Right cardiac atrium (tissue), 5 donors: Measurements from ENCODE around the gene C18orf63. TPM values are rescaled to one million over a fixed set of nuclear protein-coding genes. Genes with fewer than 3 reads are reported as not detected.
A peak's percentile ranks its signal among the peaks of the same experiment; 100 is the strongest.

Experiments
- ATAC-seq, 2 donors: fragments of 200-7000 bp; cut with Tn5 transposase; one replicate each; pipeline versions ENCODE4 v1.8.0 to v1.9.1; 2020; ENCODE audit warnings: moderate library complexity in 2 of 2, mild to moderate bottlenecking in 1 of 2
- DNase-seq, 3 donors: peaks; one replicate each; pipeline ENCODE4 v3.0.0-alpha.2; 2020
- H3K27ac ChIP-seq: one replicate; pipeline ENCODE4 v1.5.1; 2013; ENCODE audit warnings: mild to moderate bottlenecking, low read length, control low read depth, moderate library complexity
- H3K27me3 ChIP-seq: one replicate; pipeline ENCODE4 v1.6.1; 2013; ENCODE audit not compliant: control insufficient read depth, insufficient read depth
- H3K4me1 ChIP-seq: one replicate; pipeline ENCODE4 v1.6.1; 2013; ENCODE audit warnings: low read length; ENCODE audit not compliant: control insufficient read depth, insufficient read depth
- H3K4me3 ChIP-seq: one replicate; pipeline ENCODE4 v1.5.1; 2013; ENCODE audit warnings: low read length, control low read depth
- H3K9me3 ChIP-seq: one replicate; pipeline ENCODE4 v1.6.1; 2013; ENCODE audit warnings: low read length; ENCODE audit not compliant: control insufficient read depth
- WGBS: extraction: QIAGEN DNeasy Blood & Tissue Kit; methylation state at CpG from one replicate; pipeline ENCODE4 v1.1.7; 2013; 5-methylcytosine and 5-hydroxymethylcytosine counted together
- intact Hi-C, 4 donors: fragments of 100-400 bp; cut with DNase I; formaldehyde crosslinking; loops; one replicate each; pipeline versions ENCODE4 v1.11.0 to v1.14.0; 2022 to 2023
- polyA plus RNA-seq: library from polyadenylated mRNA; stranded (reverse); fragments of 200-250 nt; gene quantifications from one replicate; pipeline ENCODE4 v1.2.3, GENCODE V29; 2013
- total RNA-seq, 4 donors: library from RNA; stranded (reverse); fragmentation: NEBNext Ultra II Directional; extraction: Animal tissue kit (Norgen Biotek cat#: 25700); gene quantifications; one replicate each; pipeline ENCODE4 v1.2.1, GENCODE V29; 2021
- donor health status: healthy with polysubstance abuse.
- donor health status: DM: no; HTN: yes; CAD: no.
- donor health status: DM: no; HTN: no; CAD: no.
- donor health status: DM: no; HTN: yes; CAD: no; lungs with severe emphysema.
- donor health status: DM: yes; HTN: yes; CAD: no.

Gene C18orf63
- total and polyA plus RNA-seq, 5 donors = not detected

- intact Hi-C loops = no loop called here
- H3K27ac ChIP-seq = no peak overlapping the region
- H3K9me3 ChIP-seq = no peaks in the 10 kb centered on the region
- H3K27me3 ChIP-seq = no peaks in the 10 kb centered on the region
- DNase-seq (peak; percentile 40 to 67 (median 63)), ATAC-seq (peak; percentile 71 to 82)
- H3K4me3 ChIP-seq = no peak overlapping the region
- peaks cover 3% of the 10 kb centered on the region for H3K4me1 ChIP-seq
- WGBS = 58% methylated on average over 4 of the region's 4 CpGs
Observed at GRCh38 chr18:74378179-74378682, 62.6 kb downstream of the C18orf63 start.

GRCh38 chr18:74380916-74381315 is 65.3 kb downstream of the C18orf63 start:
- Histone ChIP-seq H3K4me1 (peaks cover 3% of the 10 kb centered on the region), H3K27me3 (no peaks in the 10 kb centered on the region), H3K4me3 (no peak overlapping the region), H3K9me3 (no peaks in the 10 kb centered on the region), H3K27ac (no peak overlapping the region)
- intact Hi-C loops = no loop called here
- ATAC-seq (no peak), DNase-seq (no peak)
- WGBS = 96% methylated on average over 10 of the region's 10 CpGs

- peaks cover 3% of the 10 kb centered on the region for H3K4me1 ChIP-seq
- 88% methylated on average over 17 of the region's 17 CpGs for WGBS
- intact Hi-C loops = no loop called here
- H3K27me3 ChIP-seq = no peaks in the 10 kb centered on the region
- ATAC-seq (no peak), DNase-seq (no peak)
- no peak overlapping the region for H3K4me3 ChIP-seq
- no peak overlapping the region for H3K27ac ChIP-seq
- H3K9me3 ChIP-seq = no peaks in the 10 kb centered on the region
Observed at GRCh38 chr18:74381621-74382295, 66.1 kb downstream of the C18orf63 start.

GRCh38 chr18:74382481-74383017 is 66.9 kb downstream of the C18orf63 start:
- Histone ChIP-seq H3K27me3 (no peaks in the 10 kb centered on the region), H3K4me1 (peaks cover 3% of the 10 kb centered on the region), H3K4me3 (no peak overlapping the region), H3K27ac (no peak overlapping the region), H3K9me3 (no peaks in the 10 kb centered on the region)
- intact Hi-C loops = no loop called here
- WGBS = 88% methylated on average over 10 of the region's 10 CpGs
- ATAC-seq (no peak), DNase-seq (no peak)

GRCh38 chr18:74387383-74387782 is 71.7 kb downstream of the C18orf63 start:
- intact Hi-C loops = no loop called here
- Histone ChIP-seq H3K9me3 (no peaks in the 10 kb centered on the region), H3K4me3 (no peak overlapping the region), H3K27me3 (no peaks in the 10 kb centered on the region), H3K4me1 (no peaks in the 10 kb centered on the region), H3K27ac (no peak overlapping the region)
- WGBS = 76% methylated on average over 6 of the region's 6 CpGs
- no peak for ATAC-seq
- DNase-seq = no peak

- 58% methylated on average over 1 of the region's 1 CpG for WGBS
- Histone ChIP-seq H3K9me3 (no peaks in the 10 kb centered on the region), H3K4me1 (no peaks in the 10 kb centered on the region), H3K27ac (no peak overlapping the region), H3K27me3 (no peaks in the 10 kb centered on the region), H3K4me3 (no peak overlapping the region)
- ATAC-seq (no peak), DNase-seq (no peak)
- intact Hi-C loops = no loop called here
Observed at GRCh38 chr18:74388227-74388626, 72.6 kb downstream of the C18orf63 start.

- Histone ChIP-seq H3K9me3 (no peaks in the 10 kb centered on the region), H3K27ac (no peak overlapping the region), H3K4me1 (no peaks in the 10 kb centered on the region), H3K27me3 (no peaks in the 10 kb centered on the region), H3K4me3 (no peak overlapping the region)
- intact Hi-C loops = no loop called here
- no peak for ATAC-seq
- DNase-seq = no peak
- WGBS = 36% methylated on average over 6 of the region's 6 CpGs
Observed at GRCh38 chr18:74389171-74389927, 73.7 kb downstream of the C18orf63 start.

GRCh38 chr18:74389991-74390390 is 74.4 kb downstream of the C18orf63 start:
- H3K4me1 ChIP-seq = no peaks in the 10 kb centered on the region
- no peak overlapping the region for H3K27ac ChIP-seq
- H3K9me3 ChIP-seq = no peaks in the 10 kb centered on the region
- no peak overlapping the region for H3K4me3 ChIP-seq
- DNase-seq (no peak), ATAC-seq (no peak)
- intact Hi-C loops = no loop called here
- WGBS = 95% methylated on average over 20 of the region's 20 CpGs
- H3K27me3 ChIP-seq = no peaks in the 10 kb centered on the region

GRCh38 chr18:74390900-74391299 is 75.3 kb downstream of the C18orf63 start:
- 87% methylated on average over 3 of the region's 3 CpGs for WGBS
- H3K4me1 ChIP-seq = no peaks in the 10 kb centered on the region
- DNase-seq (no peak), ATAC-seq (no peak)
- no peak overlapping the region for H3K27ac ChIP-seq
- intact Hi-C loops = no loop called here
- no peak overlapping the region for H3K4me3 ChIP-seq
- no peaks in the 10 kb centered on the region for H3K27me3 ChIP-seq
- H3K9me3 ChIP-seq = no peaks in the 10 kb centered on the region

GRCh38 chr18:74392323-74392722 is 76.7 kb downstream of the C18orf63 start:
- Histone ChIP-seq H3K27ac (no peak overlapping the region), H3K9me3 (no peaks in the 10 kb centered on the region), H3K27me3 (no peaks in the 10 kb centered on the region), H3K4me3 (no peak overlapping the region), H3K4me1 (no peaks in the 10 kb centered on the region)
- DNase-seq (no peak), ATAC-seq (no peak)
- 94% methylated on average over 4 of the region's 4 CpGs for WGBS
- intact Hi-C loops = no loop called here

GRCh38 chr18:74395006-74395405 is 79.4 kb downstream of the C18orf63 start:
- ATAC-seq = no peak
- H3K9me3 ChIP-seq = no peaks in the 10 kb centered on the region
- no peaks in the 10 kb centered on the region for H3K27me3 ChIP-seq
- no peak for DNase-seq
- WGBS = 90% methylated on average over 7 of the region's 7 CpGs
- intact Hi-C loops = no loop called here
- peaks cover 2% of the 10 kb centered on the region for H3K4me1 ChIP-seq
- H3K4me3 ChIP-seq = no peak overlapping the region
- no peak overlapping the region for H3K27ac ChIP-seq
